Heart right ventricle (tissue), 16 donors: ENCODE data around the gene COL12A1. TPM values are rescaled to one million over a fixed set of nuclear protein-coding genes. Genes with fewer than 3 reads are reported as not detected.

Source experiments
- ATAC-seq, 8 donors: fragments of 200-7000 bp; cut with Tn5 transposase; one replicate each; pipeline ENCODE4 v1.9.1; 2020; ENCODE audit warnings: mild to moderate bottlenecking in 8 of 8, moderate library complexity in 8 of 8, moderate number of reproducible peaks in 1 of 8
- DNase-seq, 2 donors: peaks; one replicate each; pipeline ENCODE4 v3.0.0-alpha.2; 2020
- H3K27ac ChIP-seq, 10 donors: fragments of 200-600 bp; sonication (generic) in 2 of 10; one replicate each; pipeline versions ENCODE4 v1.5.0 to v1.8.0; 2020 to 2022; ENCODE audit warnings: mild to moderate bottlenecking in 3 of 10
- H3K27me3 ChIP-seq, 7 donors: fragments of 200-600 bp; one replicate each; pipeline ENCODE4 v1.8.0; 2021 to 2022; ENCODE audit warnings: mild to moderate bottlenecking in 2 of 7
- H3K36me3 ChIP-seq, 9 donors: fragments of 200-600 bp; sonication (generic) in 1 of 9; one replicate each; pipeline versions ENCODE4 v1.5.0 to v1.8.0; 2020 to 2022; ENCODE audit warnings: mild to moderate bottlenecking in 2 of 9
- H3K4me1 ChIP-seq, 9 donors: fragments of 200-600 bp; sonication (generic) in 1 of 9; one replicate each; pipeline versions ENCODE4 v1.5.0 to v1.8.0; 2020 to 2022; ENCODE audit warnings: mild to moderate bottlenecking in 4 of 9
- H3K4me3 ChIP-seq, 10 donors: fragments of 200-600 bp; sonication (generic) in 2 of 10; one replicate each; pipeline versions ENCODE4 v1.5.0 to v1.8.0; 2020 to 2022; ENCODE audit warnings: mild to moderate bottlenecking in 7 of 10, moderate library complexity in 2 of 10
- H3K9me3 ChIP-seq, 11 donors: fragments of 200-600 bp in 10 of 11; sonication (generic) in 2 of 11; one replicate each; pipeline versions ENCODE4 v1.5.0 to v1.8.0; 2013 to 2022; ENCODE audit warnings: mild to moderate bottlenecking in 2 of 11, control low read depth in 1 of 11, moderate library complexity in 1 of 11
- CTCF ChIP-seq, 9 donors: fragments of 200-600 bp; sonication (generic) in 2 of 9; IDR thresholded peaks; one replicate each; pipeline versions ENCODE4 v1.5.0 to v1.8.0; 2021 to 2022; ENCODE audit warnings: antibody characterized with exemption in 9 of 9, mild to moderate bottlenecking in 5 of 9, moderate library complexity in 1 of 9
- WGBS, 2 donors: extraction: QIAGEN DNeasy Blood & Tissue Kit; methylation state at CpG; one replicate each; pipeline ENCODE4 v1.1.7; 2013; ENCODE audit warnings: inconsistent platforms in 1 of 2; 5-methylcytosine and 5-hydroxymethylcytosine counted together
- intact Hi-C, 10 donors: fragments of 100-400 bp; cut with DNase I; formaldehyde crosslinking; loops; one replicate each; pipeline versions ENCODE4 v1.11.1 to v1.14.2; 2022
- polyA plus RNA-seq, 2 donors: library from polyadenylated mRNA; stranded (reverse); fragments of 200-250 nt; gene quantifications; one replicate each; pipeline ENCODE4 v1.2.3, GENCODE V29; 2013
- total RNA-seq, 10 donors: library from RNA; stranded (reverse); fragmentation: NEBNext Ultra II Directional in 3 of 10; extraction: Animal tissue kit (Norgen Biotek cat#: 25700) in 3 of 10; gene quantifications; one replicate each; pipeline versions ENCODE4 v1.2.1 to v1.2.4, GENCODE V29; 2021 to 2023
- donor health status: Arrhythmogenic right ventricular cardiomyopathy.
- donor health status: ischemic (EF 13 %, LVEDD 7.1; RV severe dilation, severe dysfunction).
- donor health status: healthy with polysubstance abuse.
- donor health status: DM: no; HTN: yes; CAD: no.
- donor health status: DM: no; HTN: no; CAD: no.
- donor health status: ischemic (EF 25% LVEDD 6.9; RV normal size, moderate dysfunction).
- donor health status: ischemic (EF 25% LVEDD 5.7; RV mildly dilated, moderate dysfunction).
- donor health status: healthy.
- donor health status: DM: yes; HTN: yes; CAD: no.
- donor health status: Ischemic cardiomyopathy.
- donor health status: ischemic (EF 35%, LVEDD 5.7; RV mildly dilated, moderate dysfunction).
- donor health status: nonischemic (EF 11% LVEDD 7.7; RV severe dilation, severe dysfunction).
- donor health status: DM: yes; HTN: yes; CAD: no.
- donor health status: PGD.
- donor health status: ischemic (EF 29% LVEDD 5.4; RV normal size, mild dysfunction).
- donor health status: nonischemic (EF 23%, LVEDD 6.1; RV moderate dilation, normal function).

The COL12A1 gene
- total and polyA plus RNA-seq, 12 donors = 5.7 to 27.0 (median 16.1) TPM

DNA sequence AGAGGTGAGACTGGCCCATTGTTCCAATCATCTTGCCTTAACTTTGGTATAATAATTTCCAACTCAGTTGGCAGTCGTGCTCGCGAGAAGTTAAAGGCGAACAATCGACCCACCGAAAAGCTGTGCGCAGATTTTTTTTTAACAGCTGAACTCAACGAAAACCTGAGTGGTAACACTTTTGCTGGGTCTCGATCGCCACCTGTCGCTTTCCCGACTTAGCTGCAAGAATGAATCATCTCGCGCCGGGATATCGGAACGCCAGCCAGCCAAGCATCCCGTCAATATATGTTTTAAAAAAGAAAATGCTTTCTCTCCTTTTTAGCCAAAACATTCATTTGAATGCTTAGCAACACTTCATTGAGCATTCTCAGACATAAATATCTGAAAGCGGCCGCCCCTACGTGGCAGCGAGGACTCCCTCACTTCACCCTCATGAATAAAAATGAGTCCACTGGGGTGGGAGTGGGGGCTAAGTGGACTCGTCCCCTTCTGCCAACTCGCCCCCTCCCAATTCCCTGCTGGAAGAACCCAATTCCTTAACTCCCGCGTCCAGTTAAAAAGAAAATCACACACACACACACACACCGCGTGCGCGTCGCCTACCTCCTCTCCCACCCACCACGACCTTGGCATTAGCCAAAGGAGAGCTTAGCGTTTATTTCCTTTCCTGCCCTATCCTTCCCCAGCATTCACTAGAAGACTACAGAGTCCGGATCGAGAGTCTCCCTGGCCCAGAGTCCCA lies 1.5 kb downstream of the COL12A1 start:
- WGBS, 2 donors = 1% methylated on average over 35 of the region's 35 CpGs
- ATAC-seq (peak in 3 of 8 donors; percentile 11 to 27 (median 15)), DNase-seq (peak; percentile 70 to 86)
- Histone ChIP-seq H3K27ac (peak overlapping the region; percentile 46 to 86 (median 70)), H3K9me3 (no peaks in the 10 kb centered on the region), H3K36me3 (no peaks in the 10 kb centered on the region), H3K4me1 (peaks cover 0 to 59% (median 38%) of the 10 kb centered on the region in 9 donors), H3K4me3 (peak overlapping the region; percentile 41 to 82 (median 61)), H3K27me3 (peaks cover 0 to 95% (median 65%) of the 10 kb centered on the region in 7 donors)
- peak; percentile 31 to 83 (median 71) for TF ChIP-seq CTCF (IDR thresholded peaks at IDR 0.05)
- intact Hi-C loops = loop anchor here in 7 of 10 donors (5.0 to 10.0 kb wide), 9 partner anchors 310 to 1530 kb away; no protein-coding TSS in a partner anchor

GRCh38 chr6:75203721-75204120 lies 2.1 kb downstream of the COL12A1 start:
- Histone ChIP-seq H3K27ac (peak overlapping the region in 7 of 10 donors; percentile 42 to 86 (median 69)), H3K9me3 (no peaks in the 10 kb centered on the region), H3K36me3 (no peaks in the 10 kb centered on the region), H3K27me3 (peaks cover 0 to 88% (median 63%) of the 10 kb centered on the region in 7 donors), H3K4me1 (peaks cover 0 to 57% (median 37%) of the 10 kb centered on the region in 9 donors), H3K4me3 (peak overlapping the region in 7 of 10 donors; percentile 51 to 66 (median 61))
- no peak for TF ChIP-seq CTCF (IDR thresholded peaks at IDR 0.05)
- DNase-seq (no peak), ATAC-seq (no peak)
- intact Hi-C loops = loop anchor here in 7 of 10 donors (5.0 to 10.0 kb wide), 9 partner anchors 309 to 1529 kb away; no protein-coding TSS in a partner anchor
- WGBS, 2 donors = 34 to 51% methylated on average over 5 of the region's 5 CpGs

DNA sequence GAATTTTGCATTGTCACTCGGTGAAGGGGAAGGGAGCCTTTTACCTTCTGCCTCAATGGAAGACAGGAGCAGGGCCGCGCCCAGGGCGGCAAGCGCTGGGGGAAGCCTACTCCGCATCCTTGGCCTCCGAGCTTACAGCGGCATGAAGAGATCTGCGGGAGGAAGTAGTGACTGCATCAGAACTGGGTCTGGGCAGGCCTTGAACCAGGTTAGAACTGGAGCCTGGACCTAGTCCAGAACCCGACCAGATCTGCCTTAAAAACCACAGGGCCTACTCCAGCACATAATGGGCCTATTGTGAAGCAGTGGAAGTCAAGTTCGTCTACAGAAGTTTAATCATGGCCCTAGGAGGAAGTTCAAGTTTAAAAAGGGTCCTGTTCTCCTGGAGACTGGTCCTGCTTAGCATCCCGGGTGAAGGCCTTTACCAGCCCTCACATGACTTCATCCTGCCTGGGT lies 3.1 kb downstream of the COL12A1 start:
- peak overlapping the region in 7 of 10 donors; percentile 9 to 86 (median 54) for H3K27ac ChIP-seq
- no peaks in the 10 kb centered on the region for H3K36me3 ChIP-seq
- no peaks in the 10 kb centered on the region for H3K9me3 ChIP-seq
- DNase-seq (no peak), ATAC-seq (no peak)
- TF ChIP-seq CTCF (IDR thresholded peaks at IDR 0.05) = no peak
- intact Hi-C loops = loop anchor here in 7 of 10 donors (5.0 to 10.0 kb wide), 9 partner anchors 308 to 1528 kb away; no protein-coding TSS in a partner anchor
- H3K4me3 ChIP-seq = peak overlapping the region in 9 of 10 donors; percentile 0 to 61 (median 38)
- WGBS, 2 donors = 63 to 69% methylated on average over 12 of the region's 12 CpGs
- H3K4me1 ChIP-seq = peaks cover 0 to 50% (median 31%) of the 10 kb centered on the region in 9 donors
- peaks cover 0 to 85% (median 56%) of the 10 kb centered on the region in 7 donors for H3K27me3 ChIP-seq

- intact Hi-C loops = loop anchor here in 7 of 10 donors (5.0 to 10.0 kb wide), 9 partner anchors 307 to 1527 kb away; no protein-coding TSS in a partner anchor
- peak overlapping the region in 7 of 10 donors; percentile 9 to 86 (median 54) for H3K27ac ChIP-seq
Measured at GRCh38 chr6:75201901-75202672, 3.8 kb downstream of the COL12A1 start.

More at GRCh38 chr6:75201901-75202672, 3.8 kb downstream of the COL12A1 start:
- DNase-seq = peak in 1 of 2 donors; percentile 44
- ATAC-seq = peak in 2 of 8 donors; percentile 28 to 40
- H3K36me3 ChIP-seq = no peaks in the 10 kb centered on the region
- no peaks in the 10 kb centered on the region for H3K9me3 ChIP-seq
- no peak for TF ChIP-seq CTCF (IDR thresholded peaks at IDR 0.05)
- H3K4me1 ChIP-seq = peaks cover 0 to 44% (median 28%) of the 10 kb centered on the region in 9 donors
- H3K4me3 ChIP-seq = peak overlapping the region in 9 of 10 donors; percentile 0 to 61 (median 38)
- 12 to 20% methylated on average over 46 of the region's 46 CpGs for WGBS, 2 donors
- peaks cover 0 to 78% (median 50%) of the 10 kb centered on the region in 7 donors for H3K27me3 ChIP-seq
